ENCODE measurements around the gene H2BK1.

The H2BK1 gene

DNA sequence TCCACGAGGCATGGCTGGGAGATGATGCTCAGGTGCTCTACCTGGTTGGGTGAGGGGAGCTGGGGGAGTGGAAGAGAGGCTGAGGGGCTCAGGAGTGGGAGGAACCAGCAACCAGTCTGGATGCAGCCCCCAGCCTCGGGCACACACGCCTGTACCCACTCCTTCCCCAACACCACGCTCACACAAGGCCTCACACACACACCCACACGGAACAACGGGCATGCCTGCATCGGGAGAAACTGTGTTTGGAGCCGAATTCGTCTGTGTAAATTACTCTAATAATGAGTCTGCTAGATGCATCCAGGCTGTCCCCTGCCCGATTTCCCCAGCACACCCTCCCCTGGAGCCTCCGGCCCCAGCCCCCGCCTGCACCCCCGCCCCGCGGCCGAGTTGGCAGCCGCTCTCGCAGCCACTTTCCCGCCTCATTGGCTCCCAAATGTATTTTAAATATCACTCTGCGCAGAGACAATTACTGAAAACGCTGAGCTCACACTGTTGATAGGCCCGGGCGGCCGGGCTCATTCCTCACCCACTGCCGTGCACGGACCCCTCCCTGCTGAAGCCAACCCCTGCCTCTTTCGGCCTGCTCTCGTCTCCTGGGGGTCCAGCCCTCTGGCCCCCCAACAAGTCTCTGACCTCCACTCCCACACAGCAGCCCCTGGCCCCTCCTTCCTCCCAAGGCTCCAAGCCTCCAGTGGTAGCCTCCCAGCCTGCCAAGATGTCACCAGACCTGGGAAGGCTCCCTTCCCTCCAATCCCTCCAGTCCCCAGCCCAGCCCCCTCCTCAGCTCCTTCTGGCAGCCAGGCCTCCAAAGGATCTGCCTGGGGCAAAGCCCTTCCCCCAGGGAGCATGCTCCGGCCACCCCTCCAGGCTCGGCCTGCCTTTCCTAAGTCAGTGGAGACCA lies 11.1 kb downstream of the H2BK1 start:
- no peak for DNase-seq

DNA sequence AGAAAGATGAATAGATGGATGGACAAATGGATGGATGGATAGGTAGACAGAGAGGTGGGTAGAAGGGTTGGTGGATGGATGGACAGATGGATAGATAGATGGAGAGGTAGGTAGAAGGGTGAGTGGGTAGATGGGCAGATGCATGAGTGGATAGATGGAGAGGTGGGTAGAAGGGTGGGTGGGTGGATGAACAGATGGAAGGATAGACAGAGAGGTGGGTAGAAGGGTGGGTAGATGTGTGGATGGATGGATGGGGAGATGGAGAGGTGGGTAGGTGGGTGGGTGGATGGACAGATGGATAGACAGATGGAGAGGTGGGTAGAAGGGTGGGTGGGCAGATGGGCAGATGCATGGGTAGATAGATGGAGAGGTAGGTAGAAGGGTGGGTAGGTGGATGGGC lies 12.4 kb downstream of the H2BK1 start:
- no peak for DNase-seq

DNA sequence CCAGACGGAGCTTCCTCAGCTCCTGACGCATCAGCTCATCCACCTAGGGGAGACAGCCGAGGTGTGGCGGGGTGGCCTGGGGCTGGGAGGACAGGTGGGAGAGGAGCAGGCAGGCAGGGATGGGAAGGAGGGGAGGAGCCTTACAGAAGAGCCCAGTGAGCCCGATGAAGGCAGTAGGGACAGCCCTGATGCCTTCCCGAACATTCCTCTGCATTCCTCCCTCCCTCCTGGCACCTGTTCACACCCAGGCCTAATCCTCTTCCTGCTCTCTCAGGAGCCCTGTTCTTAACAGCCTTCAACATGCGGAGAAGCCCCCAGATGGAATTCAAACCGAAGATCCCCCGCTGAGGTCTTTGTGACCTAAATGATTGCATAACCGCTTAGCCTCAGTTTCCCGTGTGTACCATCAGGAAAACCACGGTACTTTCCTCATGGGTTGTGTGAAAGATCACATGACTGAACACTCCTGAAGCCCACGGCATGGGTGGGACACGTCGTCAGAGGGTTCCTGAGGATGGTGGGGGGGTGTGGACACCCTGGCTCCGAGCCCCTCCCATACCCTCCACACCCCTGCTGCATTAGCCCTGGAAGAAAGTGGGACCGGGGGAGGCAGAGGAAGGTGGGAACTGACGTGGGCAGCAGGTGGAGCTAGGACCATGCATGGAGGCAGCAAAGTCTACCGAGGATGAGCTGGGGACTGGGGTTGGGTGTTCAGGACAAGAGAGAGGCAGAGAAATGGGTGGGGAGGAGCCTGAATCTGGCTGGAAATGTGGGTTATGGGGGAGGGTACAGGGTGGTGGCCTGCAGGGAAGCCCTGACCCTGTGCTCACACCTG lies 14.5 kb downstream of the H2BK1 start:
- DNase-seq = no peak

DNA sequence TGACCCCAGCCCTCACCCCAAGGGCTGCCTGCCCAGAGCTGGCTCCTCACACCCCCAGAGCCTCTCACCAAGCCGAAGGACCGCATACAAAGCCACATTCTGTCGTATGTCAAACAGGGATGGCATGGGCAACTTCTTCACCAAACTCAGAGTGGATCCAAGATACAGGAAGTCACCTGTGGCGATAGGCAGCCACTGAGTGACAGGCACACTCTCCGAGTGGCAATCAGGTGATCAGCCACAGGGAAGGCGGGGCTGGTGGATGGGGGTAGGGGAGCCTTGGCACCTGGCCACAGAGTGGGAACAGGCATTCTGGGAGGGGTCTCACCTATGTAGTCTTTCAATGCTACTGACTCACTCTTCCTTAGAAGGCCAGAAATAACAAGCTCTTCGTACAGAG lies 16.1 kb downstream of the H2BK1 start:
- DNase-seq = no peak

DNA sequence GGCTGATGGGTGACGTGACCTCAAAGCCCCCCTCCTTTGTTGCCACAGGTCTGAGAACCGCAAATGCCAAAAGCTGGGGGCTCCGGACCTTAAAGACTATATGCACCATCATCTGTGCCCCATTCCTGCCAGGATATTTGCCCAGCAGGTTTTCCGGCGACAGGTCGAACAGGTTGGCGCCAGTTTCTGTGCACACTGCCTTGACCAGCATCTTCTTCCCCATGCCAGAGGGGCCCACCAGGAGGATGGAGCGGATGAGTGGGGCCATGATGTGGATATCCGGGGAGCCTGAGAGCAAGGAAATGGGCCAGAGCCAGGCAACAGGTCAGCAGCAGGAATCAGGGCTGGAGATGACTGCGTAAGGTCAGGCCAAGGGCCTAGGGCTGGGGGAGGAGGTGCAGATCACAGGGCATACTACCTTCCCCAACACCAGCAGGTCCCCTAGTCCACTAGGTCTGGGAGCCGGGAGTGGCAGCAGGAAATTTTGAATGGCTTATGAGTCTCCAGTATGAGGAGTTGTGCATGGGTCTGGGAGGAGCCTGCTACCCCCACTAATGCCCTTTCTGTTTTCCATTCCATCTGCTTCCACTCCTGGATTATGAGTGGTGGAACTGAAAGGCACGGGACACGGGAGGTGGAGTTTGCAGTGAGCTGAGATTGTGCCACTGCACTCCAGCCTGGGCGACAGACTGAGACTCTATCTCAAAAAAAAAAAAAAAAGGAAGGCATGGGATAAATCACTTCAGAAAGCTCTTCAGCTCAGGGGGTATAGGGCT lies 16.9 kb downstream of the H2BK1 start:
- no peak for DNase-seq

DNA sequence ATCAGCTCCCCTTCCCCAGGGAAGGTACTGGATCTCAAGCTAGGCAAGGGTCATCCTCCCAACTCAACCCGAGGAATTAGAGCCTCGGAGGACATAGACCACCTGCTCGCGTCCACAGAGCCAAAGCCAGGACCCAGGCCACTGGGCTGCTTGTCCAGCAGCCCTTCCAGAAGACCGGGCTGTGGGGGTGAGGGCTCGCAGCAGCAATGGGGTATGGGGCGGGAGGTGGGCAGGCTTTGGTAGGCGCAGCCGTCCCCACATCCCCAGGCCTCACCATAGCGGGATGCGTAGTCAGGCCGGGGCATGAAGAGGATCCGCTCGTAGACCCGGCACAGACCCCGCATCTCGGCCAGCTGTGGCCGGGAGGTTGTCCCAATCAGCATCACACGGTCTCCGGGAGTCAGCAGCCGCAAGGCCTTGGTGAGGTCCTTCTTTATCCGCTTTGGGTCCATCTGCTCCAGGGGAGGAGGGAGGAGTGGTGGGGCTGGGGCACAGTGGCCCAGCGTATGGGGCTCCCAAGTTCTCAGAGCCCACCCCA lies 18.2 kb downstream of the H2BK1 start:
- DNase-seq = no peak

DNA sequence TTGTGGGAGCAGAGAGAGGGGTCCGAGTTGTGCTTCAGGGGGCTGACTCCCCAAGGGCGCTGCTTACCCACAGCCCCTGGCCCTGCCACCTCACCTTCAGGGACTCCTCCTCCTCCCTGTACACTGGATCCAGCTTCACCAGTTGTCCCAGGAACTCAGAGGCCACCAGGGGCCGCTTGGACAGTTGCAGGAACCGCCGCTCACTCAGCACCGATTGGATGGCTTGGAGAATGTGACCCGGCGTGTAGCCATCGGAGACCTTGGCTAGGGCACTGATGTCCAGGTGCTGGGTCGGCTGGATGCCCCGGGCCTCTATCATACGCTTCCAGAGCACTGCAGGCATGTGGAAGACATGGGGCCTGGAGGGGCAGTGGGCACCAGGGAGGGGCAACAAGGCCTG lies 18.7 kb downstream of the H2BK1 start:
- no peak for DNase-seq

DNA sequence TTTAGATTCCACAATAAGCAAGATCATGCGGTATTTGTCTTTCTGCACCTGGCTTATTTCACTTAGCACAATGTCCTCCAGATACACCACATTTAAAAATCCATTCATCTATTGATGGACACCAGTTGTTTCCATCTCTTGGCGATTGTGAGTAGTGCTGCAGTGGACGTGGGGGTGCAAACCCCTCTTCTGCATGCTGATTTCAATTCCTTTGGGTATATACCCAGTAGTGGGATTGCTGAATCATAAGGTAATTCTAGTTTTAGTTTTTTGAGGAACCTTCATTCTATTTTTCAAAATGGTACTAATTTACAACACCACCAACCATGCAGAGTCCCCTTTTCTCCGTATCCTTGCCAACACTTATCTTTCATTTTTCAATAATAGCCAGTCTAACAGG lies 21.2 kb downstream of the H2BK1 start:
- DNase-seq = no peak

DNA sequence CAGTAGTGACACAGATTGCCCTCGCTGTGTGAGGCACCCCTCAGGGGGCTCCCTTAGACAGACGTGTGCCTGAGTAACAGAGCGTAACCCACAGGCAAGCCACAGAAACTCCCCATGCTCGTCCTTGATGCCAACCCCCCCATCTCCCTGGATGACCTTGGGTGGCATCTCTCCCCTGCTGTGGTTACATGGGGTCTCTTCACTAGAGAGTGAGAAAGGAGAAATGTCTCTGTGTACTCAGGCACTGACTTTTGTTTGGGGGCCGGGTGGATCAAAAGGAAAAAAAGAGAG lies 22.1 kb downstream of the H2BK1 start:
- DNase-seq = no peak

DNA sequence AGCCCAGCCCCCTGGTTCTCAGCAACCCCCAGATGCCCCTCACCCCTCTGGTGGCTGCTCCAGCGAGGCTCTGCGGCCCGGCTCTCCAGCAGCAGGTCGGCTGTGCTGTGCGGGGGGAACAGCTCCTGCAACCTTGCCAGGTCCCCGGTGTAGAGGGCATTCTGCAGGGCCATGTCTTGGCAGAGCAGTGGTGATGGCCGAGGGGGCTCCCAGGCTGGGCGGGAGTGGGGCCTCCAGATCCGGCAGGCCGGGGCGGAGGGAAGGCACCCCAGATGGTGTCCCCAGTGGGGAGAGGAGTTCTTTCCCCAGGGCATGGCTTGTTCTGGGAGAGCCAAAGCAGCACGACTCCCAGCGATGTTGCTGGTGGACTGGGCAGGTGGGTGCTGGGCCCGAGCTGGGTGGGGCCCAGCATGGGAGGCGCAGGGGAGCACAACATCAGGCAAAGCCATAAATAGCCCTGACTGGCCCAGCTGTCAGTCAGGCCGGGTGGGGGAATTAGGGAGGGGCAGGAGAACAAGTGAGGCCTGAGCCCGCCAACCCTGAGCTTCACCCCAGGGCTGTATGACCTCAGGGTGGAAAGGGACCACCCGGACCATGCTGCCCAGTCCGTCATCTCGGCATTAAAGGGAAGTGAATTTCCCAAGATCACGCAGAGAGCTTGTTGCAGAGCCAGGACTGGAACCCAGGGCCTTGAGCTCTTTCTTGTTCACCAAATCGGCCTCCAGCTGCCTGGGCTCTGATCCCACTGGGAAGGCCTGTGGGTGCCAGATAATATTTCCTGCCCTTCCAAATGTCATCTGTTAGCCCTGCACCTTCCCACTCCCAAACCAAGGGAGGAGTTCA lies 22.7 kb downstream of the H2BK1 start:
- DNase-seq = no peak

DNA sequence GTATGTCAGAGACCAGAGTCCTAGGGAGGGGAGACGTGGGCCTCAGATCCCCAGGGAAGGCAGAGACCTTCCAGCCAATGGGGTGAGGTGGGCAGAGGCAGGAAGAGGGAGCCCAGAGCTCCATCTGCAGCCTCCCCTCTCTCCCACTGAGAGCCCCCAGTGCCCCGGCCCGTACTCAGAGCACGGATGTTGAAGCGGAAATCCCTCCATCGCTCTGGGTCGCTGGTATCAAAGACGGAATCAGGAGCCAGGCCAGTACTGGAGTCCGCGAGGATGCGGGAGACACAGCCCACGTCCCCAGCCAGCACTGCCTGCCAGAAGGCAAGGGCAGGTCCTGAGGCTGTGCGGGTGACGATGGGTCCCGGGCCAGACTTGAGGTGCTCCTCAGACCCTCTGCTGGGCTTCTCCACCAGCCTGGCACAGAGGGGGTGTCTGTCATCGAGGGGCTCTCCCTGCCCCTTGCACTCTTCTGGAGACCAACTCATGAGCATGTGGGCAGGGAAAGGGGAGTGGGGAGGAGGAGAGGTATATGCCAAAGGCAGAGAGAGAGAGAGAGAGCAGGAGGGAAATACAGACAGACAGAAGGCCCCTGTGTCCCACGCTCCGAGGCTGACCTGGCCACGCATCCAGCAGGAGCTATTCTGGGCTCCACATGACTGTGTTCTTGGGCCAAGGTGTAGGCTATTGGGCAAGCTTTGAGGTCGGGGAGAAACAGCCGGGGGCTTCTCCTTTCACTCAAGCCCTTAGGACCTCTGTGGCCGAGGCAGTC lies 23.5 kb downstream of the H2BK1 start, which contains the start of gene ASB10:
Gene ASB10, minus strand, starts transcription at position 611 of the 769 bp plus-strand sequence. Its CDS starts 120 bp downstream, at position 491.
- no peak for DNase-seq

DNA sequence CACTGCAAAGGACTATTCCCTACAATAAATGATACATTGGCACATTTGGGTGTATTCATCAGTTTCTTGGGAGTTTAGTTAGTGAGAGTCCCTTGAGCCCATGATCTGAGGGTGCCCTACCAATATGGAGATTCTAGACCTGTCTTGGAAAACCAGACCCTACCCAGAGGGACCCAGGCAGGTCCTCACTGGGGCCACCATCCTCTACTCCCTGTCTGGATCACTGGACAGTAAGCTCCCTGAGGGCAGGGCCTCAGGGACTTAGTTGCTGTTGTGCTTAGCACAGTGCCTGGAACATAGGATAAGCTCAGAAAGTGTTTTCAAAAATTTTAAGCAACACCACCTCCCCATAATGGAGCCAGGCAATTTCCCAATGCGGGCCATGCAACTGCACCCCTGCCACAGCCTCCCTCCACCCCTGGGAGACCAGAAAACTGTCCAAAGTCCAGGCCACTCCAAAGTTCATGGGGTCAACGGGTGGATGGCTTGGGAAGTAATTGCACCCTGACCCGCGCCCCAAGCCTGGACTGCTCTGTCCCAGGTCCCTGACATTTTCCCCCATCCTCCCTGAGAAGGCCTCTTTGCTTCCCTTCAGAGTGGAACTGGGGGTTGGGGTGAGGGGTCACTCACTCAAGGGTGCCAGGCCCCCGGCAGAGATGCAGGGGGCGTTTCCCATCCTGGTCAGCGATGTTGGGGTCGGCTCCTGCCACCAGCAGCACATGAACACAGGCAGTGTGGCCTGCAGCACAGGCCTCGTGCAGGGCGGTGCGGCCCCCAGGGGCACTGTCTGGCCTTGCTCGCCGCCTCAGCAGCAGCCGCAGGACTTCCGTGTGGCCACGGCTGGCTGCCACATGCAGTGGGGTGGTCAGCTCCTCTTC lies 24.3 kb downstream of the H2BK1 start:
- no peak for DNase-seq

DNA sequence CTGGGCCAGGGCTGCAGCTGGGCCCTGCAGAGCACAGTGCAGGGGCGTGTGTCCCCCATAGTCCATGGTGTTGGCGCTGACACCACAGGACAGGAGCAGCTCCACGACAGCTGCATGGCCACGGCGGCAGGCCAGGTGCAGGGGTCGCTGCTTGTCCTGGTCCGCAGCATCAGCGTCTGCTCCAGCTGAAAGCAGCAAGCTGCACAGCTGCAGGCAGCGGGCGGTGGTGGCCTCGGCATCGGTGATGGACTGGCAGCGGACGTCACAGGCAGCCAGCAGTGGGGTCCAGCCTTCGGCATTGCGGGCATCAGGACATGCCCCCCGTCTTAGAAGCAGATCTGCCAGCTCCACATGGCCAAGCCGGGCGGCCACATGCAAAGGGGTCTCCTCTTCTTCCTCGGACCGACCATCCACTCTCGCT lies 29.3 kb downstream of the H2BK1 start:
- no peak for DNase-seq

DNA sequence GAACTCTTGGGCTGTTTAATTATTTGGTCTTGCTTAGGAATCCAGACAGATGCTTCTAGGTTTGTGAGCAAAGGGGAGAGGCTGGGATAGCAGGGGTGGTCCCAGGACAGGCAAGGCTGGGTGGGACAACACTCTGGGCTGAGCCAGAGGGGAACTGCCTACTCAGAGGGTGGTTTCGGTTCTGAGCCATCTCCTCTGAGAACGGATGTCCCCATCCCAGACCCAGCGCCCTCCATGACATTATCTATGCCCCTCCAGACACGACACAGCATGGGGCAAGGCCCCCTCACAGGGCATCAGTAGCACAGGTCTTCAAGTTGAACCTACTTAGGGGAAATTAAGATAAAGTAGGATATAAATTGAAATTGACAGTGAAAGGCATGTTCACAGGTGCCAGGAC lies 30.3 kb downstream of the H2BK1 start:
- DNase-seq = no peak

DNA sequence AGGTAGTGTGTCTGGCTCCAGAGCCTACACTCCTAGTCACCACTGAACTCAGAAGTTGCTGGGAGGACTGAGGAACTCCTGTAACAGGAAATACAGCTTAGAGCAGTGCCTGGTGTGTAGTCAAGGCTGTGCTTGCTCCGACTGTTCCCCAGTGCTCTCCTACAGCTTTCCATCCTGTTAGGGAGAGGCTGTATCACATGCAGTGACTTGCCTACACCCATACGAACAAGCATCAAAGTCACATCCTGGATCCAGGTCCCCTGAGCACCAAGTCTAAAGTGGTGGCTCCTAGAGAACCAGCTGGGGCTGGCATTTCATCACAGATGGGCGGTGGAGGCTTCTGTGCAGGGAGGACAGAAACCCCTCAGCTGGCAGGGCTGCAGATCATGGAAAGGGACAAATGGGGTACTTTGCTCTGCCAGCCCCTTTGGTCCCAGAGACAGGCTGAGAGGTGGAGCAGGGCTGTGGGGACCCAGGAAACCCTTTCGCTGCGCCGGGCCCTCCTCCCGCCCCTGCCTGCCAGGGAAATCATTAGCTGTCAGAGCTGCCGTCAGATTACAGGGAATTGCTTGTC lies 30.9 kb downstream of the H2BK1 start:
- no peak for DNase-seq

DNA sequence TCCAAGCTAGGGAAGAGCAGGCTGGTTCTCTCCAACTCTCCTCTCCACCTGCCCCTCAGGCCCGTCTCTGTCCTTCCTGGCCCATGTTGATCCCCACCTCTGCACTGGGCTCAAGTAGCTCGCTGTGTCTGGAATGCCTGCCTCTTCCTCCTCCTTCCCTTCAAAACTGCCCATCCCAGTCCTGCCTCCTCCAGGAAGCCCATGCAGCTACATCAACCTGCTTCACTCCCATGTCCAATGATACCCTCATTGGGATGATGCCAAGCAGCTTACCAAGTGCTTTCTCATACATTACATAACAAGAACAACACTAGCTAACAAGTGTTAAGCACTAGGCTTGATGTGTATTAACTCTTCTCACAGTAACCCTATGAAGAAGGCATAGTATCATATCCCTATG lies 31.5 kb downstream of the H2BK1 start:
- DNase-seq = no peak

DNA sequence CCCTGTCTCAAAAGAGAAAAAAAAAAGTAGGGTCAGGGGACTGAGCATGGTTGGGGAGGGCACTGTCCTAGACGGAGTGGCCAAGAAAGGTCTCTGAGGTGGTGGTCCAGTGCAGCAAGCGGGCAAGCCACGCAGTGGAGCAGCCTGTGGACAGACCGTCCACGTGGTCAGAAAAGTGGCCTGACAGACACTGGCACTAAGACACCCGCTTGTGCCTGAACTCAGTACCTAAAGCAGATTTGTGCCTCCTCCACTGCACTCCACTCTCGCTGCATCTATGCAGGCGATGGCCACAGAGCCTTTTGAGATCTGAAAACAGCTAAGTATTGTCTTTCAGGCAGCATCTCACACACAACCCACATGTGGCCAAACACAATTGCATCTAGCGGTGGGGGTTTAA lies 32.1 kb downstream of the H2BK1 start:
- DNase-seq = no peak

DNA sequence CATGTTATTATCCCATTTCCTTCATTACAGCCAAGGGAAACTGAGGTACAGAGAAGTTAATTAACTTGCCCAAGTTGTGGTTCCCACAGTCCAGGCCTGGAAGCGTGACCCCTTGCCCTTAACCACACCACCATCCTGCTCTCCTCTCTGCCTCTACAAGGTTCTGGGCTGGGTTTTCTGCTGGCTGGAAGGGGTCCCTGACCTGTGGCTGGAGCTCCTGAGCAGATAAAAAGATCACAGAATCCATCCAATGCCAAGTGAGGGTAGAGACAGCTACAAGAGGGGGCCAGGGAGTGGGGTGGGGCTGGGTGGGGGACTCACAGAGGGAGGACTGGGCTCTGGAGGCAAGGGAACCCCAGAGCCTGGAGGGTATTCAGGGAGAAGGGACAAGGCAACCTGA lies 33.0 kb downstream of the H2BK1 start:
- no peak for DNase-seq

DNA sequence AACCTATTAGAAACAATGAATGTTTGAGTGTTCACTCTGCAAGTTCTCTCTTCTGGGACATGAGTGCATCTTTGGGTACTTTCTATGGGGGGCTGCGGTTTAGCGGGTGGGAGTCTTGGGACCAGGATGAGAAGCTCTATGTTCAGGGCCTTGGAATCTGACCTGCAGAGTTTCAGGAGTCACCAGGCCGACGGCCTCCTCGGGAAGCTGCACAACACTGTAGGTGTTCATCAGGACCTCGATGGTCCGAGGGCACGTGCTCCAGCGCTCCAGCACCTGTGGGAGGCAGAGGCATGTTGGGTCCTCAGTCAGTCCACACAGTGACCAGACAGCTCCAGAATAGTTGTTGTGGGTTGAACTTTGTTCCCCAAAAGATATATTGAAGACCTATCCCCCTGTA lies 33.9 kb downstream of the H2BK1 start:
- no peak for DNase-seq

DNA sequence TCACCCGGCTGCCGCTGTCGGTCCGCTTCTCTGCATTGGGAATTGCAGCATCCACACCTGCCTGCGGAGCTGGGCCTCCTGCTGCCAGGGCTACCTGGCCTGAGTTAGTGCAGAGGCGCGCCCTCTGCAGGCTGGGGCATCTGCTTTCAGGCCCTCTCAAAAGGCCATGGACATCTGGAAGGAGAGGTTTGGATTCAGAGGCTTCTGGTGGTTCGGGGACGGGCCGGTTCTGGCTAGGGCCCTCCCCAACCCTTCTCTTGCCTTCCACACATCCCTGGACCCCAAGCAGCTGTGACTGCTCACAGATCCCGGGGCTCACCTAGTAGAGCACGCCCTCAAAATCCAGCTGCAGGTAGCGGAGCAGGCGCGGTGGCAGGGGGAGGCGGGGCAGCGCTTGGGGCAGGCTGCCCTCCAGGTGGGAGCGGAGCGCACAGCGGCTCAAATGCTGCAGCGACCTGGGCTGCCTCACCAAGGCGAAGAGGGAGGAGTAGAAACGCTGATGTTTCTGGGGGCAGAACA lies 34.4 kb downstream of the H2BK1 start:
- DNase-seq = no peak

Data from GF-D8 (cell line).